Spleen (tissue), 7 donors: ENCODE measurements around the gene TMEM134.

Experiments
- POLR2A ChIP-seq, 3 donors: fragments of 450-650 bp; IDR thresholded peaks; one replicate each; pipeline ENCODE4 v1.5.1; 2017; ENCODE audit warnings: antibody characterized with exemption in 3 of 3, mild to moderate bottlenecking in 1 of 3
- TF ChIP-seq, protein P1 (sequence below), 11 experiments: fragments of 200-600 bp in 7 of 11; fragments of 450-650 bp in 4 of 11; sonication (generic) in 4 of 11; IDR thresholded peaks in 8 of 11; conservative IDR thresholded peaks in 3 of 11; 1 replicate in 7 of 11; 2 replicates in 4 of 11; pipeline versions ENCODE4 v1.4.0 to v1.8.0; 2016 to 2021; ENCODE audit warnings: antibody characterized with exemption in 11 of 11, inconsistent platforms in 4 of 11, mild to moderate bottlenecking in 1 of 11
- donor health status: DM: no; HTN: no; CAD: no; lungs with moderate emphysema.
- donor health status: DM: no; HTN: no; CAD: no.
- donor health status: DM: no; HTN: no; CAD: no.

DNA sequence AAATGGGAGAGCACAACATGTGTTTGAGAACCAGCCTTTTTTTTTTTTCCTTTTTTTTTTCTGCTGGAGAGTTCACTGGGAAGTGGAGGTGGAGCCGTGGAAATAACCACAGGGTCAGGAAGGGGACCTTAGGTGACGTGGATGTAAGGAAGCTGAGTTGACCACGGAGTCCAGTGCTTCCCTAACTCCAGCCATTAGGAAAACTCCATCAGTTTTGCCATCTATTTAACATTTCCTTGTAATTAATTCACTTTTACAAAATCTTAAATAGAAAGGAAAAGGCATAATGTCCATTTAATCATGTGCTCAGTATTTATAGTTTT, 40.9 kb upstream of the TMEM134 start:
- TF ChIP-seq, protein P1, sequence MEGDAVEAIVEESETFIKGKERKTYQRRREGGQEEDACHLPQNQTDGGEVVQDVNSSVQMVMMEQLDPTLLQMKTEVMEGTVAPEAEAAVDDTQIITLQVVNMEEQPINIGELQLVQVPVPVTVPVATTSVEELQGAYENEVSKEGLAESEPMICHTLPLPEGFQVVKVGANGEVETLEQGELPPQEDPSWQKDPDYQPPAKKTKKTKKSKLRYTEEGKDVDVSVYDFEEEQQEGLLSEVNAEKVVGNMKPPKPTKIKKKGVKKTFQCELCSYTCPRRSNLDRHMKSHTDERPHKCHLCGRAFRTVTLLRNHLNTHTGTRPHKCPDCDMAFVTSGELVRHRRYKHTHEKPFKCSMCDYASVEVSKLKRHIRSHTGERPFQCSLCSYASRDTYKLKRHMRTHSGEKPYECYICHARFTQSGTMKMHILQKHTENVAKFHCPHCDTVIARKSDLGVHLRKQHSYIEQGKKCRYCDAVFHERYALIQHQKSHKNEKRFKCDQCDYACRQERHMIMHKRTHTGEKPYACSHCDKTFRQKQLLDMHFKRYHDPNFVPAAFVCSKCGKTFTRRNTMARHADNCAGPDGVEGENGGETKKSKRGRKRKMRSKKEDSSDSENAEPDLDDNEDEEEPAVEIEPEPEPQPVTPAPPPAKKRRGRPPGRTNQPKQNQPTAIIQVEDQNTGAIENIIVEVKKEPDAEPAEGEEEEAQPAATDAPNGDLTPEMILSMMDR (IDR thresholded peaks at IDR 0.05 in 8 of 11, conservative IDR thresholded peaks at IDR 0.05 in 3 of 11), result no peak
- no peak for TF ChIP-seq POLR2A (IDR thresholded peaks at IDR 0.05)
